ENCODE results near the gene ZBTB25. TPM values are rescaled to one million over a fixed set of nuclear protein-coding genes. Genes with fewer than 3 reads are reported as not detected.

The ZBTB25 gene
- total and polyA plus RNA-seq, 2 donors from 2014 or later: 4.3 to 17.8 TPM

DNA sequence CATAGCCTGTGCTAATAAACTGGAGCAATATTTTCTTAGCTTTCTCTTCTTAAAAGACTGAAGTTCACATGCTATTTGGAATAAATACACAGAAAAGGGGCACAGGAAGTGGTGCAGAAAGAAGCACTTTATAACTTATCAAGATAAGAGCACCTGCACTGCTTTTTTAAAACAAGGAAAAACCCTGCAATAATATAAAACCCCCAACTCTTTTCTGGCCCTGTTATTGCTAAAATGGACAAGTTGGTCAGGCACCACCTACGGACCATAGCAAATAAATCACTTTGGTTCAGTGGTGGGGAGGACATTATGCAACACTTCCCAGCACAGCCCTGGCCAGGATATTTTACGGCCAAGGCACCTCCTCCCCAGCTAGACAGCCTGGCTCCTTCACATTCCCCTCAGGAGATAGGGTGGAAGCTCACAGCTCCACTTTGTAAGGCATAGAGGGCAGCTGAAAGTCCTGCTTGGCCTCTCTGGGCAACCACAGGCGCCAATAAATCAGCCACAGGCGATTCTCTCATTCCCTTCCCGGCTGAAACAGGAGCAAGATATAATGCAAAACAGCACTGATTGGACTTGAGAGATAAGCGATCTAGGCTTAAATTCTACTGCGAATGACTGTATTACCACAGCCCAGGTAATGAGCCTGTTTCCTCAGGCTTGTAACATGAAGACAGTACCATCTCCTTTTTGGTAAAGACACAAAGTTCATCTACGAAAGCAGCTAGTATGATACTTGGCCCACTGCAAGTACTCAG is 2.0 kb downstream of the ZBTB25 start:
- no peak for FAIRE-seq
- intact Hi-C loops (cut with DNase I): no loop called here
- peak overlapping the region; percentile 0 to 84 (median 44) for H3K4me3 ChIP-seq (ENCODE audit: low read length in 3 of 3)
- peaks cover 2 to 21% (median 13%) of the 10 kb centered on the region in 3 donors for H3K4me1 ChIP-seq (ENCODE audit: control insufficient read depth in 2 of 3, insufficient read depth in 2 of 3, low read depth in 1 of 3, low read length in 3 of 3)
- H3K27me3 ChIP-seq (ENCODE audit: control insufficient read depth, insufficient read depth, low read length): no peaks in the 10 kb centered on the region
- no peaks in the 10 kb centered on the region for H3K36me3 ChIP-seq (ENCODE audit: control insufficient read depth in 2 of 3, insufficient read depth in 3 of 3, low read length in 3 of 3)
- no peaks in the 10 kb centered on the region for H3K9me3 ChIP-seq (ENCODE audit: control insufficient read depth in 2 of 3, insufficient read depth in 1 of 3, low read length in 3 of 3)
- H3K9ac ChIP-seq (ENCODE audit: low read length in 3 of 3): peak overlapping the region in 2 of 3 donors; percentile 51 to 94
- peak; percentile 74 to 84 (median 79) for DNase-seq
- TF ChIP-seq, protein P1, sequence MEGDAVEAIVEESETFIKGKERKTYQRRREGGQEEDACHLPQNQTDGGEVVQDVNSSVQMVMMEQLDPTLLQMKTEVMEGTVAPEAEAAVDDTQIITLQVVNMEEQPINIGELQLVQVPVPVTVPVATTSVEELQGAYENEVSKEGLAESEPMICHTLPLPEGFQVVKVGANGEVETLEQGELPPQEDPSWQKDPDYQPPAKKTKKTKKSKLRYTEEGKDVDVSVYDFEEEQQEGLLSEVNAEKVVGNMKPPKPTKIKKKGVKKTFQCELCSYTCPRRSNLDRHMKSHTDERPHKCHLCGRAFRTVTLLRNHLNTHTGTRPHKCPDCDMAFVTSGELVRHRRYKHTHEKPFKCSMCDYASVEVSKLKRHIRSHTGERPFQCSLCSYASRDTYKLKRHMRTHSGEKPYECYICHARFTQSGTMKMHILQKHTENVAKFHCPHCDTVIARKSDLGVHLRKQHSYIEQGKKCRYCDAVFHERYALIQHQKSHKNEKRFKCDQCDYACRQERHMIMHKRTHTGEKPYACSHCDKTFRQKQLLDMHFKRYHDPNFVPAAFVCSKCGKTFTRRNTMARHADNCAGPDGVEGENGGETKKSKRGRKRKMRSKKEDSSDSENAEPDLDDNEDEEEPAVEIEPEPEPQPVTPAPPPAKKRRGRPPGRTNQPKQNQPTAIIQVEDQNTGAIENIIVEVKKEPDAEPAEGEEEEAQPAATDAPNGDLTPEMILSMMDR (IDR thresholded peaks at IDR 0.05; ENCODE audit: borderline replicate concordance, extremely low read depth, insufficient read depth): no peak
- H3K27ac ChIP-seq (ENCODE audit: low read depth in 2 of 2, low read length in 2 of 2): peak overlapping the region; percentile 63 to 100

DNA sequence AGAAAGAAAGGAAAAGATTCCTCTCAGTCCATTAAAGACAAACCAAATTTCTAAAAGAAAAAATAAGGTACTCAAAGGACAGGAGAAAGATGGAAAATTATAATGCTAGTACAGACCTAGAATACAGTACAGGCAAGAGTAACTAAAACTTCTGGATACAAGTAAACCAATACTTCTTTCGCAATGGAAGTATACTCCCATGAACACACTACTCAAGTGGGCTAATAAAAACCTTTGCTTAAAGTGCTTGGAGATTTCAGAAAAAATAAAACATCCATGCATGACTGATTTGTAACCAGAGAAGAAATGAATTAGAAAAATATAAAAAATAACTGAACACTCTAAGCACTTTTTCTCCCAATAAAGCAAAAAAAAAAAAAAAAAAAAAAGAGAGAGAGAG is 3.5 kb downstream of the ZBTB25 start:
- Histone ChIP-seq H3K4me3 (ENCODE audit: low read length in 3 of 3) (no peak overlapping the region), H3K9ac (ENCODE audit: low read length in 3 of 3) (no peak overlapping the region), H3K36me3 (ENCODE audit: control insufficient read depth in 2 of 3, insufficient read depth in 3 of 3, low read length in 3 of 3) (no peaks in the 10 kb centered on the region), H3K4me1 (ENCODE audit: control insufficient read depth in 2 of 3, insufficient read depth in 2 of 3, low read depth in 1 of 3, low read length in 3 of 3) (peaks cover 2 to 21% (median 13%) of the 10 kb centered on the region in 3 donors), H3K27me3 (ENCODE audit: control insufficient read depth, insufficient read depth, low read length) (no peaks in the 10 kb centered on the region), H3K27ac (ENCODE audit: low read depth in 2 of 2, low read length in 2 of 2) (no peak overlapping the region), H3K9me3 (ENCODE audit: control insufficient read depth in 2 of 3, insufficient read depth in 1 of 3, low read length in 3 of 3) (no peaks in the 10 kb centered on the region)
- TF ChIP-seq, protein P1 (IDR thresholded peaks at IDR 0.05; ENCODE audit: borderline replicate concordance, extremely low read depth, insufficient read depth): no peak
- intact Hi-C loops (cut with DNase I): no loop called here
- FAIRE-seq: no peak
- DNase-seq: no peak

DNA sequence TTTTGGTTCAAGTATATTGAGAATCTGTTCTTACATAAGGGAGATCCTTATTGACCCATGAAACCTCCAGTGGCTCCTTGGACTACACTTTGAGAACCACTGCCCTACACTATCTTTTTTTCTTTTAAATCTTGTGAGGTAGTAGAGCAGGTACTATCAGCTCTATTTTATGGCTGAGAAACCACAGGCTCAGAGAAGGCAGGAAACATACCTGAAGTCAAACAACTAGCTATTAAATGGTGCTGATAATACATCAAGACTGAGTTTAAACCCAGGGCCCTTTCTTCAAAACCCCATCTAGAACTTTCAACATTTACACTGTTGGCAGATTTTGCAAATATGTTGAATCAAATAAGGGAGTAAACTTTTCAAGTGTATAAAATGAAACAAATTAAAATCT is 6.9 kb downstream of the ZBTB25 start:
- FAIRE-seq: no peak
- TF ChIP-seq, protein P1 (IDR thresholded peaks at IDR 0.05; ENCODE audit: borderline replicate concordance, extremely low read depth, insufficient read depth): no peak
- Histone ChIP-seq H3K9me3 (ENCODE audit: control insufficient read depth in 2 of 3, insufficient read depth in 1 of 3, low read length in 3 of 3) (no peaks in the 10 kb centered on the region), H3K27ac (ENCODE audit: low read depth in 2 of 2, low read length in 2 of 2) (no peak overlapping the region), H3K4me3 (ENCODE audit: low read length in 3 of 3) (no peak overlapping the region), H3K27me3 (ENCODE audit: control insufficient read depth, insufficient read depth, low read length) (no peaks in the 10 kb centered on the region), H3K4me1 (ENCODE audit: control insufficient read depth in 2 of 3, insufficient read depth in 2 of 3, low read depth in 1 of 3, low read length in 3 of 3) (peaks cover 0 to 10% (median 4%) of the 10 kb centered on the region in 3 donors), H3K9ac (ENCODE audit: low read length in 3 of 3) (no peak overlapping the region), H3K36me3 (ENCODE audit: control insufficient read depth in 2 of 3, insufficient read depth in 3 of 3, low read length in 3 of 3) (no peaks in the 10 kb centered on the region)
- DNase-seq: no peak
- intact Hi-C loops (cut with DNase I): no loop called here

Data from kidney (tissue), 14 donors.